Stimulated activated CD4-positive, alpha-beta T cell treated with anti-CD3 and anti-CD28 coated beads, TNF-alpha, amount 100 ng/mL, for 24 hours (primary cell): Measurements from ENCODE around the gene ELP4.

Experiments used
- DNase-seq, 3 experiments: peaks; one replicate each; pipeline ENCODE4 v3.0.0-alpha.2; 2020; ENCODE audit warnings: low read depth in 3 of 3

ELP4 gene

DNA sequence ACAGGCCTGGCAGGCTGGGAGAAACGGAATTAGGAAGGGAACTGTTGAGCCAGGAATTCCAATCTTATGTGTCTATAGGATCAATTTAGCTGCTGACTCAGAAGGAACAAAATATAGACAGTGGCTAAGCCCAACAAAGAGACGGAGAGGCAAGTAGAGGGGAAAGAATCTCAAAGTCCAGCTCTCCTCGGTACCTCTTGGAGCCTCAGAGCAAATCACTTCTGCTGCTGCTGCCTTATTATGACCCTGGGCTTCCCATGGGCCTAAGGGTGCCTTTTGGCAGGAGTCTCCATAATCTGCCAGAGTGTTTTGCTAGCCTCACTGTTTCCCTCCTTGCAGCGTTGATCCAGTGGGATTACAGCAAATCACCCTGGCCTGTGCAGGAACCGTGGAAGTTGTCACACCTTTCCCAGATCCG, 269.8 kb downstream of the ELP4 start:
- no peak for DNase-seq

DNA sequence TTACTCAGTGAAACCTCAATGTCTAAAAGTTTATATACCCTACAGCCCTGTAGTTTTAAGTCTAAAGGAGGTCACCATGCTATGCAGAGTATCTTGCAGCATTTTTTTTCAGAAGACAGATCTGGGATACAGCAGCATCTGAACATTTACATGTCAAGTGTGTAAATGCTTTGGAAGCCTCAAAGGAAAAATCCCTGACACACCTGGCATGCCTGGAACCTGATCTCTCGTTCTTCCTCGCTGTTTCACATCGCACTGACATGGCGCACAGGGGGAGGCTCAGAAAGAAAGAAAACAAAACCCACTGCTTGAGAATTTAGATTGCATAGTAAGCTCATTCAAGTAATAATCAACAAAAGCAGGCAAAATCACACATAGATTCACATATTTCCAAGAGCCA, 270.5 kb downstream of the ELP4 start:
- DNase-seq: no peak

DNA sequence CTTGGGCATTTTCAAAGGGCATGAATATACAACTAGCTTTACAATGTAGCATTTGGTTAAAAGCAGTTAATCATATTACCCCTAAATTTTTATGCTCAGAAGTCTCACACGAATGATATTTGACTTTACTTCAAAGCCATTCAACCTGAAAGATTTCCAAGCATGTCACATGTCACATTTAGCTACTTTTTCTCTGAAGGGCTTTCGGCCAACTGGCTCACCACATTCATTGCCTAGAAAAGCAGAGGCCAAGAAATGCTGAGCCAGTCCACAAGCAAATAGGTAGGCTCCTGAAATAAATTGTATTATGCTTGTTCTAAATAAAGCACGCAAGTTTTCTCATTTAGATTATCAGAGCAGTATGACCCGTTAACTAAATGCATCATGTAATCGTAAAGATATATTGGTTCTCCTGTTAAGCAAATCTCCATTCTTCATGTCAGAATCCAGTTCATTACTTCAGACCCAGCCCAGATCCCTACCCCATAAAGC, 271.0 kb downstream of the ELP4 start:
- DNase-seq: no peak

GRCh38 chr11:31782257-31782656, 272.7 kb downstream of the ELP4 start:
- no peak for DNase-seq

DNA sequence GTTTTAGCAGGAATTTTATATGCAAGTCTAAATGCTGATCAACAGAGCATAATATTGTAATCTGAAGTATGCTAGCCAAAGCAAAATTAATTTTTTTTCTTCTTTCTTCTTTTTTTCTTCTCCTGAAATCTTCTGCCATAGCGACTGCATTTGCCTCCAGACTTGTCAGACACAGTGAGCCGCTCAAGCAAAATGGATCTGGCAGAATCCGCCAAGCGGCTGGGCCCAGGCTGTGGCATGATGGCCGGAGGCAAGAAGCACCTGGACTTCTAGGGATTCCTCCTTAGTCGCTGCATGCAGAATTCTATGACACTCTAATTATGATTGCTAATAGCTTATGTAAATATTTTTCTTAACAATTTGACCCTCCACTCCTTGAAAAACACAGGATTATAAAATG, 273.7 kb downstream of the ELP4 start:
- DNase-seq: no peak

- no peak for DNase-seq
These were observed 275.0 kb downstream of the ELP4 start for GRCh38 chr11:31784611-31785010.

DNA sequence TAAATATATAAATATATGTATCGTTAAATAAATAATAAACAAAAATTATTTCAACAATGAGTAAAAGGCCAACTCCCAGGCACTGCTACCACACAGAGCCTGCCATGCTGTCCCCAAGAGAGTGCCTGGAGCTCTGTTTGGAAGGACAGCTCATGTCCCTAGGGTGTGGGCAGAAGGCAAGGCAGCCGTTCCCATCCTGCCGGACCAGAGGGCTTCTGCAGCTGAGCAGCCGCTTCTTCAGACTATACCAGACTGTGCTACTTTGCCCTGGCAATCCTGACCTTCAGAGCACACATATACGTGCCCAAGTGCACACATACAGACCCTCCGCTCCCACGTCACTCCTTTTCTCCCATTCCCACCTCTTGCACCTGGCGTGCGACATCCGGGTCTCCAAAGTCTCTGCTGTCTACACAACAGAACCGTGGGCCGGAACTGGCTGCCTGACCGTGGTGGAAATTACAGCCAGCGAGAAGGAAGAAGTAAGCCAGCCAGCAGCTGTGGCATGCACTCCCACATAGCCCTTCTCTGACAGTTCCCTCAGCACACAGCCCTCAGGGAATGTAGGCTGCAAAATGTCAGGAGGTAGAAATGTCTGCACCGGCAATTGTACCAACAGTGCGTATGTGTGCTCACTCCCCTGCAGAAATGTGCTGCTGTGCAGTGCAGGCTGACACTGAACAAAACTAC, 277.6 kb downstream of the ELP4 start:
- no peak for DNase-seq

GRCh38 chr11:31788085-31788484, 278.5 kb downstream of the ELP4 start:
- DNase-seq: no peak

GRCh38 chr11:31790649-31791048, 281.1 kb downstream of the ELP4 start:
- no peak for DNase-seq

GRCh38 chr11:31792036-31792435, 282.5 kb downstream of the ELP4 start:
- no peak for DNase-seq

GRCh38 chr11:31792456-31792855, 282.9 kb downstream of the ELP4 start:
- DNase-seq: no peak

DNA sequence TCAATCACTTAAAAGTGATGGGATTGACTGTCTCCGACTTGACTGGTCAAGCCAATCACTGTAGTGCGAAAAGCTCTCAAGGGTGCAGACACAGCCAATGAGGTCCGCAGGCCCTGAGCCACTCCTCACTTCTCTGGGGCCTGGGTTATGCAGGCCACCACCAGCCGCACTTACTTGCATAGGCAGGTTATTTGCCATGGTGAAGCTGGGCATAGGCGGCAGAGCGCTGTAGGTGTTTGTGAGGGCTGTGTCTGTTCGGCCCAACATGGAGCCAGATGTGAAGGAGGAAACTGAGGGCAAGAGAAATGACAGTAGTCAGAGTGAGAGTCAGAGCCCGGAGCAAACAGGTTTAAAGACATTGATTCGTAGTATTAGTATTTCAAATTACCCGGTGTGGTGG, 283.7 kb downstream of the ELP4 start:
- no peak for DNase-seq

DNA sequence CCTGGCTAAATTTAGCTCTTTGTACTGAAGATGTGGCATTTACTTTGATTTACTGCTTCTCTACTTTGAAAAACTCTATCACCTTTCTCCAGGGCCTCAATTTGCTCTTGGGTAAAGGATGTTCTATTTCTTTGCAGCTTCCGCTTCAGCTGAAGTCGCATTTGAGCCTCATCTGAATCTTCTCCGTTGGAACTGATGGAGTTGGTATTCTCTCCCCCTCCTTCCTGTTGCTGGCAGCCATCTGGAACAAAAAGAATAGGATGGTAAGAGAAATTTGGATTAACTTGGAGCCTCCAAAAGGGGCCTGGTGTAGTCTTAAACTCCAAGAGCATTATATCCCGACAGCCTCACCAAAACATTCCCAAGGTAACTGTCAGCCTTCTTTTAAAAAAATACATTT, 285.0 kb downstream of the ELP4 start:
- DNase-seq: no peak

- no peak for DNase-seq
These were observed 286.3 kb downstream of the ELP4 start for GRCh38 chr11:31795706-31796498.

DNA sequence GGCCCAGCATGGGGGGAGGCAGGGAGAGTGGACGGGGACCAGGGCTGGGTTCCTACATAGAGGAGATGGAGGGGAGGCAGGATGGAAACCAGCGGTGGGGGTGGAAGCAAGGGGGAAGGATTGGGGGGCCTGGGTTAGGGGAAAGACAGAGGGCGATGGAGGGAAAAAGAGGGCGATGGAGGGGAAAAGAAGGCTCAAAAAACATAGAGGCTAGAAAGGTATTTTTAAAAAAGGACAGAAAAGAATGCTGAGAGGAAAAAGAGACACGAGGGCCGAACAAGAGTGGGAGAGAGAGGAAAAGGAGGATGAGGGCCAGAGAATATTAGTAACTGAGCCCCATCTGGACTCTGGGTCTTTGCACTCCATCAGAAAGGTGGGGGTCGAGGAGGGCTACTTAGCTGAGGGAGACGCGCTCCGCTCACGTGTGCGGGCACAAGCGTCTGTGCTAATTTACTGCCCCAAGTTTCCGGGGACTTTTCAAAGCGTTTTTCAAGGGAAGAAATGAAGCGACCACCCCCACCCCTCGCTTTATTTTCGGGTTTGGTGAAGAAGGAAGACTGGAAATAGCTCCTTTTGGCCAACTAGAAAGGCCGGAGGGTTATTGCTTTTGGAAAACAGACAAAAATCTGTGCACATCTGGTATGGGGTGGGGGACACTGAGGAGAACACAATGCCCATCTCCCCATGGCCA, 287.1 kb downstream of the ELP4 start:
- DNase-seq: no peak

DNA sequence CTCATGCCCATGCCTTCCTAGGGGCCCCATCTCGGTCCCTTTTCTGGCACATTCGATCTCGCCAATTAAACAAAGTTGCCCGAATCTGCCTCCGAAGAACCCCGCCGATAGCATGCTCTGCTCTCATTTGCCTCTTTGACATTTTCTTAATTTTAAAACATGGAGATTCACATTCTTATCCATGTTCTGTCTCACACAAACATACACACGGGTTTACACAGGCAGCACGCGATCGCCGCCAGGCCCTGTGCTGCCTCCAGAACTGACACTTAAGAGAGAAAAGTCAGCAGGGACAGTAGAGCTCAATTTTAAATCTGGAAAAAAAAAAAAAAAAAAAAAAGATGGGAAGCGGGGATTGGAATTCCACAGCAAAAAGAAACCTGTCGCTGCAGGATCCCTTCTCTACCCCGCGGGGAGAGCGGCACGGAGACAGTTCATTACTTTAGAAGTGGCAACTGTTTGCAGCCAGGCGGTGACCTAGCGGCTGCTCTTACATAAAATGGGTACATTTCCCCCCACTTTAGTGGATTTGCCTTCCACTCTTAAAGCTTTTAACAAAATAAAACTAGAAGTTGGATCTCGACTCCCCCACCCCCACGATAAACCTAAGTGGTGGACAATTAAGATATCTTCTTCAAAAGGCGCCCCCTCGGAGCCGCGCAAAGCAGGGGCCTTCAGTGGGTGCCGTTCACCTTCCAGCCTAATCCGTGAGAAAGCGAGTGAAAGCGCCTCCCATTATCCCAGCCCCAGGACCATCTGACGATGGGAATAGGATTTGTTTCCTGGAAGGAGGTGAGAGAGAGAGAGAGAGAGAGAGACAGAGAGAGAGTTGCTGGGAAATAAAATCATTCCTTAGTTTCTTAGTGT, 287.9 kb downstream of the ELP4 start:
- DNase-seq: no peak

- no peak for DNase-seq
These were observed 288.5 kb downstream of the ELP4 start for GRCh38 chr11:31798057-31798553.

- no peak for DNase-seq
These were observed 289.2 kb downstream of the ELP4 start for GRCh38 chr11:31798554-31799434.

DNA sequence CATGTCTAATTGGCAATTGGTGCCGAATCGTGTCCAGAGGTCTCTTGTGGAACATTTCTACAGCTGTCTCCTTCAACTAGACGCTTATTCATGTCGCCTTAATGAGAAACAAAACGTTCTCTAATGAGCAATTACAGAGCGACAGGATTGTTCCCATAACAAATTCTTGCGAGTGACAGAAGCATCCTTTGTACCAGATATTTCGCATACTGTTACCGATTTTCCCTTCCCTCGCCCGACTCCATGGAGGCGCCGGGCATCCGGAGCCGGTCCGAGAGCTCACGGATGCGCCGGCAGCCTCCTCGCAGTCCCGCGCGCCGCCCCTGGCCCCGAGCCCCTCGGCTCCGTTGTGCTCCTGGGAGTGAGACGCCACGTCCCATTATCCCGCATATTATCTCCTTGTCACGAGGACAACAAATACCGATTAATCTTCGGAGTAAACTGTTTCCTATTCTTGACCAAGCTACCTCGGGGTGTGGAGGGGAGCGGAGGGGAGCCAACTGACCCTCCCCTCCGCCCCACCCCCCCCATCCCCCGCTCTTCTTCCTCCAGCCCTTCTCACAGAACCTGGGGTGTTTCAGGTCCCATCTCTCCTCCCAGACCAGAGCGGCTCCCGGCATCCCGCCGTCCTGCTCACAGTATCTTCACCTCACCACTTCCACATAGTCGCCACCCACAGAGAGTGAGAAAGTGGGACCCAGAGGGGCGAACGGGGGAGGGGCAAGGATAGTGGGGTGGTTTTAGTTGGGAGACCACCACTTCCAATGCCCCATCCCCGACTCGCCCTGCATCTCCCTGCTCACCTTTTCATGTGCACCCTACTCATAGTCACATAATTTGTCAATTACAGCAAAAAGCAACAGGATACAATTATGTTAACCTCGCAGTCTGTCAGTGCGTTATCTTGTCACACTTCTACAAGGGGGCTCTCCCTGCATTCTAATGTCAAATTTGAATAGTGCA, 290.1 kb downstream of the ELP4 start:
- DNase-seq: no peak
